ENCODE results near the gene CNTN4. TPM values are rescaled to one million over a fixed set of nuclear protein-coding genes. Genes with fewer than 3 reads are reported as not detected.

The CNTN4 gene
- total RNA-seq, 1 experiment from 2014 or later, result 5.7 TPM

DNA sequence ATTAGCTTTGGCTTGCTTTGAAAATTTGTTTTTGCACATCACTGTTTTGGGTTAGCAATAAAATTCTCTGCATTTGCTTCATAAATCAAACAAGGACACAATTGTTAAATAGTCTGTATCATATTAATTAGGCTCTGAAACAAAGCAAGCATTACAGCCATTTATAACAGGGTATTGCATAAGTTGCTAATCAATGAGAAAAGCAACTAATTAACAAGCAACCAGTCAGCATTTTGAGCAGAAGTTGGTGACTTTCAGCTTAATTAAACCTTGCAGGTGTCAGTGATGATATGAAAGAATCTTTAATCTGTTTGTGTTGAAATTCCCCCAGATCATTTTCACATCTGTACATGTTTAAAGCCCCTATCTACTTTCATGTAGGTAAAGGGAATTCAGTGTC lies 516.4 kb downstream of the CNTN4 start:
- Histone ChIP-seq H3K4me3 (ENCODE audit: low read depth, low read length, poor library complexity, severe bottlenecking) (no peak overlapping the region), H3K9me3 (ENCODE audit: low read depth, low read length, poor library complexity, severe bottlenecking) (no peaks in the 10 kb centered on the region), H3K27me3 (replicated peaks; ENCODE audit: insufficient read depth, low read depth, low read length, poor library complexity) (no peaks in the 10 kb centered on the region), H3K27ac (ENCODE audit: low read depth, low read length, poor library complexity, severe bottlenecking) (no peak overlapping the region), H3K4me1 (ENCODE audit: insufficient read depth, low read length, poor library complexity, severe bottlenecking) (no peaks in the 10 kb centered on the region), H3K36me3 (ENCODE audit: insufficient read depth, low read length, poor library complexity, severe bottlenecking) (no peaks in the 10 kb centered on the region)
- CTCF ChIA-PET, result no interaction called here
- no peak for DNase-seq (ENCODE audit: low spot score)
- TF ChIP-seq, protein P1, sequence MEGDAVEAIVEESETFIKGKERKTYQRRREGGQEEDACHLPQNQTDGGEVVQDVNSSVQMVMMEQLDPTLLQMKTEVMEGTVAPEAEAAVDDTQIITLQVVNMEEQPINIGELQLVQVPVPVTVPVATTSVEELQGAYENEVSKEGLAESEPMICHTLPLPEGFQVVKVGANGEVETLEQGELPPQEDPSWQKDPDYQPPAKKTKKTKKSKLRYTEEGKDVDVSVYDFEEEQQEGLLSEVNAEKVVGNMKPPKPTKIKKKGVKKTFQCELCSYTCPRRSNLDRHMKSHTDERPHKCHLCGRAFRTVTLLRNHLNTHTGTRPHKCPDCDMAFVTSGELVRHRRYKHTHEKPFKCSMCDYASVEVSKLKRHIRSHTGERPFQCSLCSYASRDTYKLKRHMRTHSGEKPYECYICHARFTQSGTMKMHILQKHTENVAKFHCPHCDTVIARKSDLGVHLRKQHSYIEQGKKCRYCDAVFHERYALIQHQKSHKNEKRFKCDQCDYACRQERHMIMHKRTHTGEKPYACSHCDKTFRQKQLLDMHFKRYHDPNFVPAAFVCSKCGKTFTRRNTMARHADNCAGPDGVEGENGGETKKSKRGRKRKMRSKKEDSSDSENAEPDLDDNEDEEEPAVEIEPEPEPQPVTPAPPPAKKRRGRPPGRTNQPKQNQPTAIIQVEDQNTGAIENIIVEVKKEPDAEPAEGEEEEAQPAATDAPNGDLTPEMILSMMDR (conservative IDR thresholded peaks at IDR 0.05; ENCODE audit: low read depth, low read length), result no peak
- TF ChIP-seq EZH2 (IDR thresholded peaks at IDR 0.05; ENCODE audit: borderline replicate concordance, low read depth, low read length, poor library complexity, severe bottlenecking), result no peak
- intact Hi-C loops (cut with micrococcal nuclease; ENCODE audit: unreplicated experiment), result no loop called here
- POLR2A ChIA-PET (ENCODE audit: low non-redundant PET), result no interaction called here
- BruUV-seq (replicated peaks), result no TSS peak

DNA sequence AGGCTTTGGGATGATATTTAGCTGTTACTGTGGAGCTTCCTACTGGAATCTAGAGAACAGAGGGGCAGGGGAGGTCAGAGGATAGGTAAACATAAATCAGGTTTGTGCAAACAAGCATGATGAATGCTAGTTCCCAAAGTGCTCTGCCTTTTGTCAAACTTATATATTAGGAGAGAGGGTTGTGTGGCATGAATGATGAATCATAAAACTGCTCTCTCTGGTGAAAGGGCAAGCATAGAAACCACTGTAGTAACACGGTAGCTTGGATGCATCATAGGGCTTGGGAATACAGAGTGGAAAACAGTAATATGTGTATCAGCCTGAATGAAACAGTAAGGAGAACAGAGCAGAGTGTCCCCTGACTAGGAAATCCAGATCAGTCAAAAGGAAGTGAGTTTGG lies 524.8 kb downstream of the CNTN4 start:
- no peaks in the 10 kb centered on the region for H3K27me3 ChIP-seq (replicated peaks; ENCODE audit: insufficient read depth, low read depth, low read length, poor library complexity)
- POLR2A ChIA-PET (ENCODE audit: low non-redundant PET), result no interaction called here
- no peak overlapping the region for H3K27ac ChIP-seq (ENCODE audit: low read depth, low read length, poor library complexity, severe bottlenecking)
- intact Hi-C loops (cut with micrococcal nuclease; ENCODE audit: unreplicated experiment), result no loop called here
- CTCF ChIA-PET, result no interaction called here
- no peak for DNase-seq (ENCODE audit: low spot score)
- H3K9me3 ChIP-seq (ENCODE audit: low read depth, low read length, poor library complexity, severe bottlenecking), result no peaks in the 10 kb centered on the region
- TF ChIP-seq, protein P1 (conservative IDR thresholded peaks at IDR 0.05; ENCODE audit: low read depth, low read length), result no peak
- no peak for TF ChIP-seq EZH2 (IDR thresholded peaks at IDR 0.05; ENCODE audit: borderline replicate concordance, low read depth, low read length, poor library complexity, severe bottlenecking)
- H3K36me3 ChIP-seq (ENCODE audit: insufficient read depth, low read length, poor library complexity, severe bottlenecking), result no peaks in the 10 kb centered on the region
- no TSS peak for BruUV-seq (replicated peaks)
- no peak overlapping the region for H3K4me3 ChIP-seq (ENCODE audit: low read depth, low read length, poor library complexity, severe bottlenecking)
- no peaks in the 10 kb centered on the region for H3K4me1 ChIP-seq (ENCODE audit: insufficient read depth, low read length, poor library complexity, severe bottlenecking)

DNA sequence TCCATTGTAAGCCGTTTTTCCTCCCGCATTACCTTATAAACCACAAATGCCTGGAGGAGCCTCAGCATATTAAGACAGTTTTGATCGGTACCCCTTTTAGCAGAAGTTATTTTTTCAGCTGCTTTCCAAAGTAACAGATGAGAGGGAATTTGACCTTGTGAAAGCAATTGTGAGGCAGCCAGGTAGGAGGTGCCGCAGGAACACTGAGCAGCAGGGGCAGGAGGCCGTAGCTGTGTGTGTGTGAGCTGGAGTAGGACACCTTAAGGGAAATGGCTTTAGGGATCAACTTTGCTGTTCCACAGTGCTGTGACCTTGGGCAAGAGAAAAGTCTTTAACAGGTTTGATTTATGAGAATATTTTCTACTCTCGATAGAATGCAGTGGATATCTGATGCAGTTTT lies 529.5 kb downstream of the CNTN4 start:
- Histone ChIP-seq H3K27ac (ENCODE audit: low read depth, low read length, poor library complexity, severe bottlenecking) (no peak overlapping the region), H3K27me3 (replicated peaks; ENCODE audit: insufficient read depth, low read depth, low read length, poor library complexity) (no peaks in the 10 kb centered on the region), H3K9me3 (ENCODE audit: low read depth, low read length, poor library complexity, severe bottlenecking) (no peaks in the 10 kb centered on the region), H3K4me3 (ENCODE audit: low read depth, low read length, poor library complexity, severe bottlenecking) (no peak overlapping the region), H3K36me3 (ENCODE audit: insufficient read depth, low read length, poor library complexity, severe bottlenecking) (no peaks in the 10 kb centered on the region), H3K4me1 (ENCODE audit: insufficient read depth, low read length, poor library complexity, severe bottlenecking) (no peaks in the 10 kb centered on the region)
- no peak for DNase-seq (ENCODE audit: low spot score)
- ChIA-PET POLR2A (ENCODE audit: low non-redundant PET) (no interaction called here), CTCF (no interaction called here)
- TF ChIP-seq, protein P1 (conservative IDR thresholded peaks at IDR 0.05; ENCODE audit: low read depth, low read length), result no peak
- TF ChIP-seq EZH2 (IDR thresholded peaks at IDR 0.05; ENCODE audit: borderline replicate concordance, low read depth, low read length, poor library complexity, severe bottlenecking), result no peak
- no TSS peak for BruUV-seq (replicated peaks)
- intact Hi-C loops (cut with micrococcal nuclease; ENCODE audit: unreplicated experiment), result no loop called here

Measured in A673 (cell line).